Esophagus (tissue), 2 donors: ENCODE data around the gene RPS27L. TPM values are rescaled to one million over a fixed set of nuclear protein-coding genes. Genes with fewer than 3 reads are reported as not detected.
A peak's percentile ranks its signal among the peaks of the same experiment; 100 is the strongest.

Experiments used
- H3K27ac ChIP-seq, 2 donors: one replicate each; pipeline ENCODE4 v1.5.1; 2013; ENCODE audit warnings: low read depth in 2 of 2, mild to moderate bottlenecking in 2 of 2, inconsistent platforms in 1 of 2, low read length in 1 of 2, moderate library complexity in 1 of 2
- H3K27me3 ChIP-seq, 2 donors: one replicate each; pipeline ENCODE4 v1.6.1; 2013; ENCODE audit warnings: low read length in 2 of 2, control low read depth in 1 of 2, mild to moderate bottlenecking in 1 of 2; ENCODE audit not compliant: insufficient read depth in 2 of 2, control insufficient read depth in 1 of 2
- H3K36me3 ChIP-seq, 2 donors: one replicate each; pipeline ENCODE4 v1.6.1; 2013; ENCODE audit warnings: low read length in 1 of 2; ENCODE audit not compliant: control insufficient read depth in 2 of 2, insufficient read depth in 2 of 2
- H3K4me1 ChIP-seq, 2 donors: one replicate each; pipeline ENCODE4 v1.6.1; 2013; ENCODE audit warnings: low read length in 1 of 2; ENCODE audit not compliant: control insufficient read depth in 2 of 2, insufficient read depth in 2 of 2
- H3K4me3 ChIP-seq, 2 donors: one replicate each; pipeline ENCODE4 v1.5.1; 2013; ENCODE audit warnings: low read length in 2 of 2, mild to moderate bottlenecking in 2 of 2, low read depth in 1 of 2, moderate library complexity in 1 of 2
- H3K9me3 ChIP-seq, 2 donors: one replicate each; pipeline ENCODE4 v1.6.1; 2013; ENCODE audit warnings: mild to moderate bottlenecking in 2 of 2, low read depth in 1 of 2, low read length in 1 of 2, moderate library complexity in 1 of 2; ENCODE audit not compliant: control insufficient read depth in 2 of 2, insufficient read depth in 1 of 2
- WGBS, 2 donors: extraction: QIAGEN DNeasy Blood & Tissue Kit; methylation state at CpG; one replicate each; pipeline ENCODE4 v1.1.7; 2013; 5-methylcytosine and 5-hydroxymethylcytosine counted together
- polyA plus RNA-seq, 2 donors: library from polyadenylated mRNA; stranded (reverse); fragments of 200-250 nt; gene quantifications; one replicate each; pipeline ENCODE4 v1.2.3, GENCODE V29; 2013
- donor health status: healthy with polysubstance abuse.
- donor health status: Bipolar disorder and iron deficiency.

The RPS27L gene
- 10 to 100 TPM; 55.1 to 59.5 TPM for polyA plus RNA-seq

DNA sequence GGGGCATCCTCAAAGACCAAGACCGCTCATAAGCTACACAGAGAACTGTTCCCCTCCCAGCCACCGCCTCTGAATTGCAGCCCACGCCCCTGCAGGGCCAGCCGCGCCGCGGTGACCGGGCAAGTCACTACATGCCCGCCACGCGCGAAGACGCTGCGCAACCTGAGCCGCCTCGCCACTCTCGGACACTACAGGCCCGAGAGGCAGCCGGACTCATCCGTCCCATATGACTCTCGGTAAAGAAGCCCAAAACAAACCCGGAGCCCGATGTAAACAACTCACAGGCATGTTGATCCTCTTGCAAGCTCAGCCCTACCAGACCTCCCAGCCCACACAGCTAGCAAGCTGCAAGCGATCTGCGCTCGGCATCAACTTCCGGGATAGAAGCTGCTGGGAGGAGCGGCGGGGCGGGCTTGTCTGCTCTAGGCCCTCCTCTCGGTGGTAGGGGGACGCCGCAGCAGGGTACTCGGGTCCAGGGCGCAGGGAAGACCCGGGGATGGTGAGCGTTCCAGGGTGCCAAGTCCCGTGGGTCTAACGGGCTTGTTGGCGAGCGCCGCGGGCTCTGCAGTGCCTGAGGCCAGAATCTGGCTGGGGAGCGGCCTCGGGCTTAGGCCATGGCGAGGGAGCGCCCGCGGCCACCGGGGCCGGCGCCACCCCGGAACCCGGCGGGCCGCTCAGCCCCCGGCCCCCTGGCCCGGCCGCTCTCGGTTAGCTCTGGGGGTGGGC is at the start of gene RPS27L:
Gene RPS27L (minus strand): TSS at position 360 of the 726 bp plus-strand sequence. CDS start 72 bp downstream, at position 288.
- H3K36me3 ChIP-seq: no peaks in the 10 kb centered on the region
- H3K4me3 ChIP-seq: peak within 1 kb of the TSS; percentile 66 to 72
- H3K27ac ChIP-seq: peak within 1 kb of the TSS; percentile 83 to 97
- no peaks in the 10 kb centered on the region for H3K4me1 ChIP-seq
- H3K9me3 ChIP-seq: no peaks in the 10 kb centered on the region
- H3K27me3 ChIP-seq: no peaks in the 10 kb centered on the region
- WGBS, 2 donors: 0% methylated on average over 59 to 60 of the region's 60 CpGs

DNA sequence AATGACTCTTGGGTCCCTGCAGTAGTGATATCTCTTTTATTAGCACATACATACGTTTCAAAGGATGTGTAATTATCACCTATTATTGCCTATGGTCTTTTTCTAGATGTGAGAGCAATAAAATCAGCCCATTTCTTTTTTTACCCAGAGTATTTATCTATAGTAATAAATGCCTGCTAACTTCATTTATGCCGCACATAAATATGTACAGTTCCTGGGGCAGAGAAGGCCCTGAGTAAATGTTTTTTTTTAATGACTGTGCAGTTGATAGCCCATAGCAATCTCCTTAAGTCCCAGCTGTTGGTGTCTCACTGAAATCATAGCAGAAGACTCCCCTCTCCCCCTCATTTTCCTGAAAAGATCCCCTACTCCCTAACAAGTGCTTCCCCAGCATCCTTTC is 48.8 kb upstream of the RPS27L start:
- Histone ChIP-seq H3K4me1 (no peaks in the 10 kb centered on the region), H3K27me3 (no peaks in the 10 kb centered on the region), H3K9me3 (no peaks in the 10 kb centered on the region), H3K4me3 (no peak overlapping the region), H3K27ac (no peak overlapping the region), H3K36me3 (no peaks in the 10 kb centered on the region)
- 81 to 92% methylated on average over 2 of the region's 2 CpGs for WGBS, 2 donors

DNA sequence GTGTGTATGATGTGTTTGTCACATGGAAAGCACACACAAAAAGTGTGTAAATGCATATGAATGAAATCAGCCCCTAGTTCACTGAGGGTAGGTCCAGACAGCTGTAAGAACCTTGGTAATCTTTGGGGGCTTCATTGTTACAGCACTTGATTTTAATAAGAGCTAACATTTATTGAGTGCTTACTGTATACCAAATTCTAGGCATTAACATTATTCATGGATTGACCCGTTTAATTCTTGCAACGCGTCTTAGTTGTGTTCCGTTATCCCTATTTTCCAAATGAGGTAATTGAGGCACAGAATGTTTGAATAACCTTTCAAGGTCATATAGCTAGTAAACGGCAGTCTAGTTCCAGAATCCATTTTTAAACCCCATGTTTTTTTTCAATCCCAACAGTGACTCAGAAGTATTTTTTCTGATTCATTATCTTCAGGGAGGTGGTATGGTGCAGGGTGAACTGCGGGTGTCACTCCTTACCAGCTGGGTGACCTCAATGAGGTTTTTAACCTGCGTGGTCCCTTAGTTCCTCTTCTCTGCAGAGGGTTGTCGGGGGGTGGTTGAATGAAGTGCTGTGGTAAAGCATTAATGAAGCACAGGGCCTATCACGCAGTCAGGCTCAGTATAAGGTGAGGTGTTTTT is 46.3 kb upstream of the RPS27L start:
- Histone ChIP-seq H3K36me3 (no peaks in the 10 kb centered on the region), H3K4me3 (no peak overlapping the region), H3K9me3 (no peaks in the 10 kb centered on the region), H3K27me3 (no peaks in the 10 kb centered on the region), H3K27ac (no peak overlapping the region), H3K4me1 (no peaks in the 10 kb centered on the region)
- WGBS, 2 donors: 74 to 82% methylated on average over 9 of the region's 9 CpGs

DNA sequence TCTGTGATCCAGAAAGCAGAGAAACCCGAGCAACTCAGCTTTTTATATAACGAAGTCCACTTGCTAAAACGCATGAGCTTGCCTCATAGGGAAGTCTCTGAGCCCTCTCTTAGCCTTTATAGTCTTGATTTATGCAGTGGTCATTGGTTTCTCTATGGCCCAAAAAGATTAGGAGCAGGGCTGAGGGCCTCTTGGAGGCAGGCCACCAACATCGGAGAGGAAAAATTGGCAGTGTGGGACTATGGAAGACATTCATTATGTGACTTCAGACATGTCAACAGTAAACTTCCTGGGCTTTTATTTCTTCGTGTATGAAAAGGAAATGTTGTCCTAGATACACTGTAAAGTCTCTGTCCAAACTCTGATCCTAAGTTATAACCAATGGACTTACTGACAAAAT is 45.6 kb upstream of the RPS27L start:
- no peaks in the 10 kb centered on the region for H3K36me3 ChIP-seq
- H3K9me3 ChIP-seq: no peaks in the 10 kb centered on the region
- H3K4me3 ChIP-seq: no peak overlapping the region
- WGBS, 2 donors: 60 to 61% methylated on average over 5 of the region's 5 CpGs
- no peaks in the 10 kb centered on the region for H3K4me1 ChIP-seq
- H3K27ac ChIP-seq: no peak overlapping the region
- H3K27me3 ChIP-seq: no peaks in the 10 kb centered on the region

DNA sequence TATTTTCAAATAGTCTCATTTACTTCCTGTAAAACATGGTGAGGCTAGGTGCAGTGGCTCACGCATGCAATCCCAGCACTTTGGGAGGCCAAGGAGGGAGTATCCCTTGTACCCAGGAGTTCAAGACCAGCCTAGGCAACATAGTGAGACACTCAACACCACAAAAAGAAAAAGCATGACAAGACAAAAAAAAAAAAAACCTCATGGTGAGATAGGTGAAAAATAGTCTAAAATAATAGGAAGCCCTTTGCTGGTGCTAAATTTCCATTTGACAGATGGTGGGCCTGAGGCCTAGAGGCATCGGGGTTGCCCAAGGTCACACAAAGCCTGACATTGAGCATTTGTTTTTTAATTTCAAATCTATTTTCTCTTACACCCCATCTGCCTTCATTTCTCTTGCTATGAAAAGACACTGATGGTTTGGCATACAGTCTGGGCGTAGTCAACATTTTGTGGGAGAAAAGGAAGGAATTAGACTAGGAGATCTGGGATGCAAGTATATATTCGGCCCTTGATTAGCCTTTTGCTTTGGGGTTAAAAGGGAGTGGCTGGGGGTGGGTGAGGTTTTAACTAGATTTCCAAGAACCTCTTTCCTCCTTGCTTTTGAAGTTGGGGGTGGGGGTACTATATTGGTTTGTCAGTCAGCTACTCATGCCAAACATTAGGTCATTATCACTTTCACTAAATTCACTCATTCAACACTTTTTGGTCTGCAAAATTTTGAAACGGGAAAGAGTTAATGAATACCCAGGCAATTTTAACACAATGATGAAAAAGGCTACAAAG is 43.4 kb upstream of the RPS27L start:
- no peaks in the 10 kb centered on the region for H3K4me1 ChIP-seq
- no peaks in the 10 kb centered on the region for H3K36me3 ChIP-seq
- H3K27me3 ChIP-seq: no peaks in the 10 kb centered on the region
- H3K4me3 ChIP-seq: no peak overlapping the region
- 89 to 92% methylated on average over 5 of the region's 5 CpGs for whole genome bisulfite sequencing, 2 donors
- H3K27ac ChIP-seq: no peak overlapping the region
- no peaks in the 10 kb centered on the region for H3K9me3 ChIP-seq

DNA sequence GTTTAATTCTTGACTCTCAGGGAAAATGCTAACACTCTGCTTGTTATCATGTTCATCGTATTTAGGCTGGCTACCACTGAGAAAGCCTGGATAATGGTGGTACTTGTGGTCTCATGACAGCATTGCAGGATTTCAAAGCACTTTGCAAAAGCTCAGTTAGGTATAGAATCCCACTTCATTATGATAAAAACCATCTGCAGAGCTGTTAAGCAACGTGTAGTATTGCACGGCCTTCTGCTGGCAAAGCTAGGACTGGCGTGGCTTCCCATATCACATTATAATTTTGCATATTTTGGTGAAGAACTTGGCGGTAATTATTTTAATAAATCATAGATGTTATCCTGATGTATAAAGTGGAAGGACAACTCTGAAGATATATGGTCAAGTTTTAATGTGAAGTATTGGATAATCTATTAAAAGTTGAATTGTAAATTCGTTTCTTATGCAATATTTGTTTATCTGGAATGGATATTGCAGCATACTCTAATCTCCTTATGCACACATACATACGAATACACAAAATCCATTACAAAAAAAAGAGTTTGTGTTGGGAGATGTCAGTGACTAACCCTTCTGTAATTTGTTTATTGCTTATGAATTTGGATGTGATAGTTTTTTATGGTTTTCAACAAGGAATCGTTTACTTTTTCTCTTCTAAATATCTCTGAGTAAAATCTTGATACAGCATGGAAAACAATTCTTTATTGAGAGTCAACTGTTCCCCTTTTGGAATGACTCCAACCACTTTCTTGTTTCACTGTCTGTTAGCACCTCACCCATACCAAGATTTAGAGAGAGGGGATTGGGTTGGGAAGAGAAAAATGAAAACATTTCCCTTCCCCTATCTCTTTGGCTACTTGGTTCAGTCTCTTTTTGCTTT is 41.3 kb upstream of the RPS27L start:
- H3K27me3 ChIP-seq: no peaks in the 10 kb centered on the region
- no peak overlapping the region for H3K27ac ChIP-seq
- no peaks in the 10 kb centered on the region for H3K36me3 ChIP-seq
- 62 to 69% methylated on average over 8 of the region's 8 CpGs for WGBS, 2 donors
- no peaks in the 10 kb centered on the region for H3K9me3 ChIP-seq
- no peaks in the 10 kb centered on the region for H3K4me1 ChIP-seq
- no peak overlapping the region for H3K4me3 ChIP-seq

DNA sequence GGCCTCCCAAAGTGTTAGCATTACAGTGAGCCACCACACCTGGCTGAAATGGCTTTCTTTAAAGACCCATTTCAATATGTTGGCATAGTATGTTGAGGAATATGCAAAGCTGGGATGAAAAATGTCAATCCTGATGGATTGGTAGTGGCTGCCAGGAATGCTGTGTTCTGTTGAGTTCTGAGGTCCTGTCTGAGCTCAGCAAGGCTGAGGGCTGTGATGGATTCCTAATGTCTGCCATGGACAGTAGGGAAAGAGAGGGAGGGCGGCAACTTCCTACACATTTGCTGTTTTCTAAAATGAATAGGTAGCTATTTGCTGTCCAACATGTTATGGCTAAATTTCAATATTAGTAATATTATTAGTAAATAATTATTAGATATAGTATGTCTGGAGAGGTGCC is 40.3 kb upstream of the RPS27L start:
- Histone ChIP-seq H3K4me3 (no peak overlapping the region), H3K27me3 (no peaks in the 10 kb centered on the region), H3K9me3 (no peaks in the 10 kb centered on the region), H3K36me3 (no peaks in the 10 kb centered on the region), H3K27ac (peak overlapping the region in 1 of 2 donors; percentile 22), H3K4me1 (no peaks in the 10 kb centered on the region)
- 90% methylated on average over 1 of the region's 1 CpG for WGBS, 2 donors

DNA sequence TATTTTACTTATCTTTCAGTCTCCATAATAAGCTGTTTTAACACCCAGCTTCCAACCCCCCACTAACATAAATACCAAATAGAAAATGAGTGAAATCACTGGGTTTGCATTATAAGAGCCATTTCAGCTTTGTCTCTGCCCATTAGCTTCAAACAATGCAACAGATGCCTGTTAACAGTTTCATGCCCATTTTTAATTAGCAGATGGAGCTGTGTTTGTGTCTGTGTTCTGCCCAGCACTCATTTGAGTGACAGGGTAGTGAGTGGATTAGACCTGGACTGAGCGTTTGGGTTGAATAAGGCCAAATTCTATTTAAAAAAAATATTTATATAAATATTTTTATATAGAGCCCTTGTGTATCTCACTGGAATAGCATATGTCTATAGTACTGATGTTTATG is 39.6 kb upstream of the RPS27L start:
- Histone ChIP-seq H3K4me3 (no peak overlapping the region), H3K9me3 (no peaks in the 10 kb centered on the region), H3K36me3 (no peaks in the 10 kb centered on the region), H3K27ac (no peak overlapping the region), H3K27me3 (no peaks in the 10 kb centered on the region), H3K4me1 (no peaks in the 10 kb centered on the region)
- WGBS, 2 donors: 76 to 79% methylated on average over 1 of the region's 1 CpG

DNA sequence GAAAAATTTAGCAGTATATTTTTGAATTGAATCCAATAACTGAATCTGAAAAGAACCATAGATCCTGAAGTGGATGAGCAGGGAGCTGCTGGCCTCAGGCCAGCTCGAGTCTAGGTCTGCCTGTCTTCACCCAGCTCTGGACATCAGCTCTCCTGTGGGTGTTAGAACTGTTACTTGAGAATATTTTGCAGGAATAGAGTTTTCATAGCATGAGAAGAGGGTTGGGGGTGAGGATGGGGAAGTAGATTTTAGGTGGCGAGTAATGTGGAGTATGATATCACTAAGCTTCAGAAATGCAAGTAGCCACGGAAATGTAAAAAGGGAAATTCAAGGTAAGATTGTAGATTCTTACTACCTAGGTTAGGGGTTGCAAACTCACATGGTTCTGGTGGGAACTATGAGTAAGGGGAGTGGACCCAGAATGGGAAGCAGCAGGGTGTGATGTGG is 38.3 kb upstream of the RPS27L start:
- WGBS, 2 donors: 73 to 80% methylated on average over 3 of the region's 3 CpGs
- no peak overlapping the region for H3K4me3 ChIP-seq
- H3K9me3 ChIP-seq: no peaks in the 10 kb centered on the region
- no peaks in the 10 kb centered on the region for H3K27me3 ChIP-seq
- H3K27ac ChIP-seq: no peak overlapping the region
- H3K36me3 ChIP-seq: no peaks in the 10 kb centered on the region
- no peaks in the 10 kb centered on the region for H3K4me1 ChIP-seq
